HepG2 (cell line): ENCODE results near the gene RAPGEF2. TPM values are rescaled to one million over a fixed set of nuclear protein-coding genes. Genes with fewer than 3 reads are reported as not detected.

Experiments
- ATAC-seq: fragments of 200-7000 bp; cut with Tn5 transposase; 3 replicates; pipeline ENCODE4 v1.9.1; 2020; ENCODE audit warnings: mild to moderate bottlenecking, moderate library complexity
- BruUV-seq: library from RNA; stranded (reverse); fragments of 400-500 nt; replicated peaks from 2 replicates; lab custom pipeline; 2021; lab: Mats Ljungman, UMichigan
- CTCF ChIA-PET: fragments of 300-600 bp; formaldehyde crosslinking; extraction: SDS; loops from one replicate; lab custom pipeline; 2021; ENCODE audit warnings: low total read pairs, inconsistent platforms, low intra/inter-chr PET ratio; lab: Yijun Ruan, JAX
- POLR2A ChIA-PET: fragments of 350-600 bp; sonication (Branson Sonifier 250); formaldehyde crosslinking; loops from one replicate; lab custom pipeline; 2020; ENCODE audit warnings: antibody characterized with exemption, inconsistent platforms; lab: Yijun Ruan, JAX
- DNase-seq: peaks from one replicate; pipeline ENCODE4 v3.0.0-alpha.2; 2015; ENCODE audit warnings: low spot score
- FAIRE-seq: peaks from 3 replicates; lab custom pipeline; 2011; peaks lifted over from hg19 to GRCh38; lab: Jason Lieb, UNC
- H2AFZ ChIP-seq: one replicate; pipeline ENCODE4 v1.6.1; 2011; ENCODE audit warnings: low read length, inconsistent platforms
- H3K27ac ChIP-seq: fragments of 300-600 bp; 3 replicates; pipeline ENCODE4 v1.8.0; 2011; ENCODE audit warnings: mixed run types, mild to moderate bottlenecking, mixed read lengths, low read length, inconsistent platforms; ENCODE audit not compliant: insufficient read depth; ENCODE audit errors: extremely low read length
- H3K27me3 ChIP-seq, 2 experiments: fragments of 200-600 bp in 1 of 2; 2 replicates in 1 of 2; 3 replicates in 1 of 2; pipeline versions ENCODE4 v1.6.0 to v1.8.0; 2011; ENCODE audit warnings: low read length in 2 of 2, mild to moderate bottlenecking in 2 of 2, moderate library complexity in 2 of 2, inconsistent platforms in 1 of 2; ENCODE audit not compliant: insufficient read depth in 2 of 2, control insufficient read depth in 1 of 2
- H3K36me3 ChIP-seq, 2 experiments: fragments of 200-600 bp in 1 of 2; replicated peaks in 1 of 2; 2 replicates in 1 of 2; 3 replicates in 1 of 2; pipeline versions ENCODE4 v1.5.1 to v1.8.0; 2011; ENCODE audit warnings: low read length in 2 of 2, inconsistent platforms in 1 of 2; ENCODE audit not compliant: insufficient read depth in 2 of 2, control insufficient read depth in 1 of 2
- H3K4me1 ChIP-seq: 2 replicates; pipeline ENCODE4 v1.5.1; 2012; ENCODE audit warnings: low read length, inconsistent platforms; ENCODE audit not compliant: insufficient read depth
- H3K4me2 ChIP-seq: 2 replicates; pipeline ENCODE4 v1.6.0; 2011; ENCODE audit warnings: low read depth, low read length, inconsistent platforms
- H3K4me3 ChIP-seq, 3 experiments: fragments of 200-600 bp in 1 of 3; sonication (generic), shearing (Covaris generic) in 1 of 3; replicated peaks in 1 of 3; 2 replicates each; pipeline ENCODE4 v1.5.1; 2011 to 2016; ENCODE audit warnings: low read length in 3 of 3, inconsistent platforms in 2 of 3, low read depth in 2 of 3, mild to moderate bottlenecking in 2 of 3, control low read depth in 1 of 3, mixed read lengths in 1 of 3; ENCODE audit not compliant: insufficient read depth in 1 of 3
- H3K79me2 ChIP-seq: one replicate; pipeline ENCODE4 v1.6.1; 2011; ENCODE audit warnings: low read length, inconsistent platforms; ENCODE audit not compliant: insufficient read depth
- H3K9ac ChIP-seq: 2 replicates; pipeline ENCODE4 v1.6.0; 2011; ENCODE audit warnings: mild to moderate bottlenecking, low read depth, low read length, inconsistent platforms; ENCODE audit not compliant: insufficient read depth
- H3K9me3 ChIP-seq: 2 replicates; pipeline ENCODE4 v1.5.1; 2012; ENCODE audit warnings: mild to moderate bottlenecking, low read length
- H4K20me1 ChIP-seq: 2 replicates; pipeline ENCODE4 v1.6.0; 2011; ENCODE audit warnings: inconsistent platforms, mild to moderate bottlenecking, low read length, moderate library complexity; ENCODE audit not compliant: insufficient read depth
- ATF7 ChIP-seq, 2 experiments: fragments of 450-650 bp in 1 of 2; sonication (generic) in 1 of 2; formaldehyde crosslinking in 1 of 2; IDR thresholded peaks; 2 replicates each; pipeline versions ENCODE4 v1.4.0 to v1.6.1; 2016 to 2020; ENCODE audit warnings: antibody characterized with exemption in 1 of 2, mild to moderate bottlenecking in 1 of 2, missing genetic modification reagents in 1 of 2
- KDM5A ChIP-seq: fragments of 200-600 bp; sonication (generic); IDR thresholded peaks from 2 replicates; pipeline ENCODE4 v1.7.0; 2018; ENCODE audit warnings: antibody characterized with exemption, mild to moderate bottlenecking, low read length, borderline replicate concordance
- POLR2AphosphoS2 ChIP-seq: IDR thresholded peaks from 2 replicates; pipeline ENCODE4 v1.6.1; 2011; ENCODE audit warnings: low read depth, low read length, improper control_type of control experiment
- RCOR2 ChIP-seq: IDR thresholded peaks from 2 replicates; pipeline ENCODE4 v1.6.1; 2016; ENCODE audit warnings: missing biosample characterization, missing genetic modification reagents
- ZBTB42 ChIP-seq: sonication (generic); formaldehyde crosslinking; IDR thresholded peaks from 2 replicates; pipeline ENCODE4 v1.5.0; 2020; ENCODE audit warnings: mild to moderate bottlenecking, missing genetic modification reagents
- ZKSCAN5 ChIP-seq: sonication (generic); formaldehyde crosslinking; IDR thresholded peaks from 2 replicates; pipeline ENCODE4 v1.5.1; 2020; ENCODE audit warnings: mild to moderate bottlenecking, missing genetic modification reagents
- ZMYM3 ChIP-seq: sonication (generic); formaldehyde crosslinking; IDR thresholded peaks from 2 replicates; pipeline ENCODE4 v1.5.1; 2020; ENCODE audit warnings: mild to moderate bottlenecking, missing genetic modification reagents
- ZNF207 ChIP-seq: fragments of 450-650 bp; IDR thresholded peaks from 2 replicates; pipeline ENCODE4 v1.6.1; 2016; ENCODE audit warnings: antibody characterized with exemption, borderline replicate concordance
- ZNF264 ChIP-seq: sonication (generic); formaldehyde crosslinking; IDR thresholded peaks from 2 replicates; pipeline ENCODE4 v1.4.0; 2020; ENCODE audit warnings: missing genetic modification reagents
- ZNF460 ChIP-seq: sonication (generic); formaldehyde crosslinking; IDR thresholded peaks from 2 replicates; pipeline ENCODE4 v1.5.1; 2020; ENCODE audit warnings: missing genetic modification reagents, mild to moderate bottlenecking, borderline replicate concordance
- ZNF530 ChIP-seq: sonication (generic); formaldehyde crosslinking; IDR thresholded peaks from 2 replicates; pipeline ENCODE4 v1.5.0; 2020; ENCODE audit warnings: low read depth, mild to moderate bottlenecking, missing genetic modification reagents
- ZNF674 ChIP-seq: sonication (generic); formaldehyde crosslinking; IDR thresholded peaks from 2 replicates; pipeline ENCODE4 v1.5.0; 2020; ENCODE audit warnings: low read depth, mild to moderate bottlenecking, missing genetic modification reagents
- ZNF83 ChIP-seq: sonication (generic); formaldehyde crosslinking; IDR thresholded peaks from 2 replicates; pipeline ENCODE4 v1.4.0; 2020; ENCODE audit warnings: missing genetic modification reagents, mild to moderate bottlenecking, borderline replicate concordance
- ZSCAN21 ChIP-seq: sonication (generic); formaldehyde crosslinking; IDR thresholded peaks from 2 replicates; pipeline ENCODE4 v1.8.0; 2022; ENCODE audit warnings: mild to moderate bottlenecking, missing genetic modification reagents, moderate library complexity, borderline replicate concordance
- WGBS: methylation state at CpG from one replicate; pipeline ENCODE4 v1.1.6; 2017; ENCODE audit warnings: low lambda C conversion rate; 5-methylcytosine and 5-hydroxymethylcytosine counted together
- in situ Hi-C: cut with HindIII; loops from 2 replicates; pipeline ENCODE4 v1.10.0; 2017; ENCODE audit warnings: low pct_unique_long_range_greater_than_20kb; ENCODE audit not compliant: extremely low pct_ligation_motif_present
- intact Hi-C: fragments of 100-400 bp; cut with micrococcal nuclease; formaldehyde crosslinking; loops from one replicate; pipeline ENCODE4 v1.10.0; 2022; ENCODE audit not compliant: unreplicated experiment
- polyA plus RNA-seq, 8 experiments: library from polyadenylated mRNA; depleted of rRNA in 3 of 8; stranded (reverse) in 7 of 8; unstranded in 1 of 8; fragments of >200 nt; fragmentation: Illumina TruSeq in 4 of 8; extraction: Trizol in 4 of 8; gene quantifications; 2 replicates each; pipeline versions ENCODE4 v1.2.1 to v1.2.3, GENCODE V29; 2011 to 2016; ENCODE audit warnings: low read depth in 4 of 8, missing spikeins in 1 of 8, mixed read lengths in 1 of 8; ENCODE audit not compliant: insufficient read depth in 1 of 8
- total RNA-seq, 5 experiments: library from RNA; depleted of rRNA; stranded (reverse); fragments of >200 nt; fragmentation: Illumina TruSeq; extraction: Trizol; gene quantifications; 2 replicates each; pipeline ENCODE4 v1.2.3, GENCODE V29; 2016; ENCODE audit warnings: low read depth in 1 of 5

Gene RAPGEF2
- total and polyA plus RNA-seq, 2 of the 13 experiments (the other 11 are each of a cell fraction or from before 2014, with no cell fraction given) = 19.2 to 23.0 TPM

- no peak for TF ChIP-seq ZNF207
- no peak for TF ChIP-seq ZSCAN21
- TF ChIP-seq ZNF674 (CRISPR knock-in tag) = no peak
- no peak for TF ChIP-seq ZNF460
- no peak for TF ChIP-seq ZMYM3 (CRISPR knock-in tag)
Measured at GRCh38 chr4:159145318-159145991, 42.6 kb downstream of the RAPGEF2 start (continued).

- Histone ChIP-seq H3K4me1 (peaks cover 13% of the 10 kb centered on the region), H3K4me2 (no peak overlapping the region), H2AFZ (no peak overlapping the region), H3K36me3 (no peaks in the 10 kb centered on the region), H3K9me3 (no peaks in the 10 kb centered on the region), H4K20me1 (no peaks in the 10 kb centered on the region; the same call in 1 of the 2 replicates), H3K79me2 (peaks cover 23% of the 10 kb centered on the region), H3K27ac (no peak overlapping the region), H3K9ac (no peak overlapping the region), H3K4me3 (no peak overlapping the region), H3K27me3 (no peaks in the 10 kb centered on the region)
- intact Hi-C loops (no loop called here), in situ Hi-C loops (no loop called here)
- ATAC-seq = no peak
- POLR2A ChIA-PET = no interaction called here
- CTCF ChIA-PET = no interaction called here
- no peak for FAIRE-seq
- WGBS = 100% methylated on average over 1 of the region's 1 CpG
- no peak for TF ChIP-seq POLR2AphosphoS2
- no peak for TF ChIP-seq ZNF530 (CRISPR knock-in tag)
- no peak for TF ChIP-seq ZKSCAN5 (CRISPR knock-in tag)
- no peak for TF ChIP-seq ZNF83 (CRISPR knock-in tag)
- TF ChIP-seq RCOR2 (CRISPR knock-in tag) = no peak
- peak; percentile 68 for TF ChIP-seq ATF7 (IDR thresholded peaks at IDR 0.05)
- no peak for TF ChIP-seq ATF7 (CRISPR knock-in tag; IDR thresholded peaks at IDR 0.05)
- no peak for TF ChIP-seq ZBTB42 (CRISPR knock-in tag)
- TF ChIP-seq KDM5A = no peak
- no peak for TF ChIP-seq ZNF264 (CRISPR knock-in tag)
- DNase-seq = no peak
- BruUV-seq = no TSS peak
Measured at GRCh38 chr4:159145992-159146330, 43.1 kb downstream of the RAPGEF2 start.
